Liver (tissue), 9 donors: Measurements from ENCODE around the gene CCDC80. TPM values are rescaled to one million over a fixed set of nuclear protein-coding genes. Genes with fewer than 3 reads are reported as not detected.

Experiments used
- DNase-seq: peaks from one replicate; pipeline ENCODE4 v3.0.0-alpha.2; 2017; ENCODE audit warnings: low spot score
- H3K27ac ChIP-seq, 2 donors: one replicate each; pipeline ENCODE4 v1.7.0; 2013; ENCODE audit warnings: inconsistent platforms in 2 of 2, low read length in 2 of 2, control low read depth in 1 of 2, low read depth in 1 of 2, mild to moderate bottlenecking in 1 of 2
- H3K27me3 ChIP-seq, 4 donors: one replicate each; pipeline versions ENCODE4 v1.6.1 to v1.7.0; 2013; ENCODE audit warnings: low read length in 3 of 4, inconsistent platforms in 1 of 4, mild to moderate bottlenecking in 1 of 4, moderate library complexity in 1 of 4; ENCODE audit not compliant: control insufficient read depth in 4 of 4, insufficient read depth in 4 of 4
- H3K36me3 ChIP-seq, 4 donors: one replicate each; pipeline versions ENCODE4 v1.6.1 to v1.7.0; 2013; ENCODE audit warnings: low read length in 3 of 4, mild to moderate bottlenecking in 3 of 4, low read depth in 1 of 4, moderate library complexity in 1 of 4; ENCODE audit not compliant: control insufficient read depth in 4 of 4, insufficient read depth in 3 of 4
- H3K4me1 ChIP-seq, 4 donors: one replicate each; pipeline versions ENCODE4 v1.6.1 to v1.7.0; 2013; ENCODE audit warnings: low read length in 3 of 4, mild to moderate bottlenecking in 3 of 4, moderate library complexity in 1 of 4; ENCODE audit not compliant: control insufficient read depth in 4 of 4, insufficient read depth in 4 of 4
- H3K4me3 ChIP-seq, 3 donors: one replicate each; pipeline versions ENCODE4 v1.6.1 to v1.7.0; 2013; ENCODE audit warnings: low read length in 3 of 3, control low read depth in 1 of 3, low read depth in 1 of 3, mild to moderate bottlenecking in 1 of 3
- H3K9ac ChIP-seq, 2 donors: one replicate each; pipeline ENCODE4 v1.7.0; 2013; ENCODE audit warnings: low read length in 2 of 2, mild to moderate bottlenecking in 2 of 2, moderate library complexity in 2 of 2, control low read depth in 1 of 2, low read depth in 1 of 2
- H3K9me3 ChIP-seq, 4 donors: one replicate each; pipeline versions ENCODE4 v1.6.1 to v1.7.0; 2013; ENCODE audit warnings: low read length in 3 of 4; ENCODE audit not compliant: control insufficient read depth in 4 of 4
- EGR1 ChIP-seq, 2 donors: IDR thresholded peaks; 2 replicates each; pipeline ENCODE4 v1.6.1; 2016 to 2018; ENCODE audit warnings: antibody characterized with exemption in 2 of 2, low read depth in 2 of 2
- FOXA1 ChIP-seq: IDR thresholded peaks from 2 replicates; pipeline ENCODE4 v1.6.1; 2016; ENCODE audit warnings: antibody characterized with exemption
- FOXA2 ChIP-seq: IDR thresholded peaks from 2 replicates; pipeline ENCODE4 v1.6.1; 2016; ENCODE audit warnings: antibody characterized with exemption
- GABPA ChIP-seq, 2 donors: IDR thresholded peaks in 1 of 2; conservative IDR thresholded peaks in 1 of 2; 2 replicates each; pipeline ENCODE4 v1.6.1; 2016; ENCODE audit warnings: antibody characterized with exemption in 2 of 2, mild to moderate bottlenecking in 1 of 2, moderate library complexity in 1 of 2
- HNF4A ChIP-seq, 2 donors: conservative IDR thresholded peaks; 2 replicates each; pipeline ENCODE4 v1.6.1; 2016; ENCODE audit warnings: antibody characterized with exemption in 2 of 2, mild to moderate bottlenecking in 2 of 2
- HNF4G ChIP-seq: IDR thresholded peaks from 2 replicates; pipeline ENCODE4 v1.6.1; 2016; ENCODE audit warnings: antibody characterized with exemption
- JUND ChIP-seq, 2 donors: IDR thresholded peaks; 2 replicates each; pipeline ENCODE4 v1.6.1; 2016; ENCODE audit warnings: antibody characterized with exemption in 2 of 2
- NR2F2 ChIP-seq: IDR thresholded peaks from 2 replicates; pipeline ENCODE4 v1.6.1; 2016; ENCODE audit warnings: antibody characterized with exemption
- RAD21 ChIP-seq, 2 donors: IDR thresholded peaks; 2 replicates each; pipeline ENCODE4 v1.6.1; 2016; ENCODE audit warnings: antibody characterized with exemption in 2 of 2, mild to moderate bottlenecking in 2 of 2
- RXRA ChIP-seq, 2 donors: IDR thresholded peaks; 2 replicates each; pipeline ENCODE4 v1.6.1; 2017 to 2018; ENCODE audit warnings: antibody characterized with exemption in 2 of 2, mild to moderate bottlenecking in 1 of 2
- SP1 ChIP-seq: IDR thresholded peaks from 2 replicates; pipeline ENCODE4 v1.6.1; 2018; ENCODE audit warnings: antibody characterized with exemption, mild to moderate bottlenecking
- TAF1 ChIP-seq: conservative IDR thresholded peaks from 2 replicates; pipeline ENCODE4 v1.6.1; 2016; ENCODE audit warnings: antibody characterized with exemption, mild to moderate bottlenecking
- YY1 ChIP-seq: IDR thresholded peaks from 2 replicates; pipeline ENCODE4 v1.6.1; 2016; ENCODE audit warnings: antibody characterized with exemption, mild to moderate bottlenecking
- WGBS: extraction: QIAGEN DNeasy Blood & Tissue Kit; methylation state at CpG from one replicate; pipeline ENCODE4 v1.1.7; 2013; 5-methylcytosine and 5-hydroxymethylcytosine counted together
- polyA plus RNA-seq, 2 donors: library from polyadenylated mRNA; stranded (reverse) in 1 of 2; unstranded in 1 of 2; fragments of 200-250 nt in 1 of 2; fragments of >200 nt in 1 of 2; fragmentation: Nextera tagmentation in 1 of 2; extraction: Ambion mirVana in 1 of 2; gene quantifications; one replicate each; pipeline versions ENCODE4 v1.2.1 to v1.2.3, GENCODE V29; 2013 to 2015
- total RNA-seq, 2 donors: library from RNA; depleted of rRNA; stranded (reverse); fragments of >200 nt; gene quantifications; one replicate each; pipeline ENCODE4 v1.2.3, GENCODE V29; 2014
- TF ChIP-seq, protein P1 (sequence below): fragments of 150-350 bp; IDR thresholded peaks from 2 replicates; pipeline ENCODE4 v1.5.1; 2017; ENCODE audit warnings: improper control_type of control experiment, low read depth, low read length; ENCODE audit not compliant: missing input control
- TF ChIP-seq, protein P2 (sequence below): IDR thresholded peaks from 2 replicates; pipeline ENCODE4 v1.6.1; 2016; ENCODE audit warnings: antibody characterized with exemption, mild to moderate bottlenecking
- TF ChIP-seq, protein P3 (sequence below): IDR thresholded peaks from 2 replicates; pipeline ENCODE4 v1.6.1; 2016; ENCODE audit warnings: antibody characterized with exemption
- TF ChIP-seq, protein P4 (sequence below): IDR thresholded peaks from 2 replicates; pipeline ENCODE4 v1.6.1; 2016; ENCODE audit warnings: antibody characterized with exemption
- donor health status: healthy.
- donor health status: healthy.
- donor health status: healthy.
- donor health status: healthy.
- donor health status: healthy.

Gene CCDC80
- total and polyA plus RNA-seq, 4 donors, result 0.17 to 2.1 (median 1.1) TPM

DNA sequence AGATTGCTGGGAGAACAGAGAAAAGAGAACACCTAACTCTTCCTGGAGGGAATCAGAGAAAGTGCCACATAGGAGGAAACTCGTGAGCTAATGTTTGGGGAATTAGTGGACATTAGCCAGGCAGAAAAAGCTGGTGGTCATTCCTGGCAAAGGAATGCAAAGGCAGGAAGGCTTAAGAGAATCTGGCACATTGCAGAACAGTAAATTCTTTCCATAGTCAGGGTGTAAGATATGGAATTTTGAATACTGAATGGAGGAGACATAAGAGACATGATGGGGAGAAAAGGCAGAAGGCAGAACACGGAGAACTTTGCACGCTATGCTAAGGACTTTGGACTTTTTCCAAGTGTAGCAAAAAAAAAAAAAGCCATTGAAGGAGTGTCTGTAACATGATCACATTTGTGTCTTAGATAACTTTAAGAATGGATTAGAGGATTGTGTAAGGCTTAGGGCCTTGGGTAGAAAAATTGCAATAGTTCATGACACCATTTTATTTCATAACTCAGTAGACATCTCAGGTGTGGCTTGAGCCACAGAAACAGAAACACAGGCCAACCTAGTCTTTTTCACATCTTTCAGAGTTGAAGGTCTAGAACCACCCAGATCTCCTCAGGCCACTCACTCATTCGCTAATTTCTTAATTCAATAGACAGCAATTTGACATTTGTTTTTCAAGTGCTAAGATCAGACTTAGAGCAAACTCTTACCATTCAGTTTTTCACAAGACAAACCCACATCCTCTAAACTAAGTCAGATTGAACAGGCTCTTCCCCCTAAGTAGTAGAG is 31.2 kb upstream of the CCDC80 start:
- H3K27ac ChIP-seq, result no peak overlapping the region
- WGBS, result 64% methylated on average over 4 of the region's 4 CpGs

DNA sequence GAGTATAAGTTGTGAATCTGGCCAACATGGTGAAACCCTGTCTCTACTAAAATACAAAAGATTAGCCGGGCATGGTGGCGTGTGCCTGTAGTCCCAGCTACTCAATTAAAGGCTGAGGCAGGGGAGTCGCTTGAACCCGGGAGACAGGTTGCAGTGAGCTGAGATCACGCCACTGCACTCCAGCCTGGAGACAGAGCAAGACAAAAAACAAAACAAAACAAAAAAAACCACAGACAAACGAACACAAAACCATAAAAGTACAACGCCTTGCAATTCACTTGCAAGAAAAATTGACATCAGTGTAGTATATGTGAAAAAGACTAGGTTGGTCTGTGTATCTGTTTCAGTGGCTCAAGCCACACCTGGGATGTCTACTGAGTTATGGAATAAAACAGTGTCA is 29.9 kb upstream of the CCDC80 start:
- TF ChIP-seq TAF1, result no peak
- TF ChIP-seq SP1, result no peak
- TF ChIP-seq, protein P1, sequence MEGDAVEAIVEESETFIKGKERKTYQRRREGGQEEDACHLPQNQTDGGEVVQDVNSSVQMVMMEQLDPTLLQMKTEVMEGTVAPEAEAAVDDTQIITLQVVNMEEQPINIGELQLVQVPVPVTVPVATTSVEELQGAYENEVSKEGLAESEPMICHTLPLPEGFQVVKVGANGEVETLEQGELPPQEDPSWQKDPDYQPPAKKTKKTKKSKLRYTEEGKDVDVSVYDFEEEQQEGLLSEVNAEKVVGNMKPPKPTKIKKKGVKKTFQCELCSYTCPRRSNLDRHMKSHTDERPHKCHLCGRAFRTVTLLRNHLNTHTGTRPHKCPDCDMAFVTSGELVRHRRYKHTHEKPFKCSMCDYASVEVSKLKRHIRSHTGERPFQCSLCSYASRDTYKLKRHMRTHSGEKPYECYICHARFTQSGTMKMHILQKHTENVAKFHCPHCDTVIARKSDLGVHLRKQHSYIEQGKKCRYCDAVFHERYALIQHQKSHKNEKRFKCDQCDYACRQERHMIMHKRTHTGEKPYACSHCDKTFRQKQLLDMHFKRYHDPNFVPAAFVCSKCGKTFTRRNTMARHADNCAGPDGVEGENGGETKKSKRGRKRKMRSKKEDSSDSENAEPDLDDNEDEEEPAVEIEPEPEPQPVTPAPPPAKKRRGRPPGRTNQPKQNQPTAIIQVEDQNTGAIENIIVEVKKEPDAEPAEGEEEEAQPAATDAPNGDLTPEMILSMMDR, result no peak
- TF ChIP-seq NR2F2, result no peak
- no peak for TF ChIP-seq EGR1 (IDR thresholded peaks at IDR 0.05; ENCODE audit: low read depth in 2 of 2)
- TF ChIP-seq GABPA (IDR thresholded peaks at IDR 0.05 in 1 of 2, conservative IDR thresholded peaks at IDR 0.05 in 1 of 2), result no peak
- no peak for TF ChIP-seq YY1
- TF ChIP-seq RAD21 (IDR thresholded peaks at IDR 0.05), result no peak
- Histone ChIP-seq H3K9ac (no peak overlapping the region), H3K4me3 (no peak overlapping the region), H3K36me3 (no peaks in the 10 kb centered on the region), H3K9me3 (no peaks in the 10 kb centered on the region), H3K27me3 (peaks cover 0 to 7% (median 1%) of the 10 kb centered on the region in 4 donors), H3K27ac (no peak overlapping the region), H3K4me1 (no peaks in the 10 kb centered on the region)
- no peak for DNase-seq
- WGBS, result 78% methylated on average over 7 of the region's 7 CpGs

More for the DNA sequence above, 31.2 kb upstream of the CCDC80 start:
- no peaks in the 10 kb centered on the region for H3K9me3 ChIP-seq
- no peaks in the 10 kb centered on the region for H3K4me1 ChIP-seq
- no peak for TF ChIP-seq FOXA2
- H3K27me3 ChIP-seq, result peaks cover 0 to 5% (median 1%) of the 10 kb centered on the region in 4 donors
- DNase-seq, result no peak
- H3K36me3 ChIP-seq, result no peaks in the 10 kb centered on the region
- H3K4me3 ChIP-seq, result no peak overlapping the region
- no peak overlapping the region for H3K9ac ChIP-seq

DNA sequence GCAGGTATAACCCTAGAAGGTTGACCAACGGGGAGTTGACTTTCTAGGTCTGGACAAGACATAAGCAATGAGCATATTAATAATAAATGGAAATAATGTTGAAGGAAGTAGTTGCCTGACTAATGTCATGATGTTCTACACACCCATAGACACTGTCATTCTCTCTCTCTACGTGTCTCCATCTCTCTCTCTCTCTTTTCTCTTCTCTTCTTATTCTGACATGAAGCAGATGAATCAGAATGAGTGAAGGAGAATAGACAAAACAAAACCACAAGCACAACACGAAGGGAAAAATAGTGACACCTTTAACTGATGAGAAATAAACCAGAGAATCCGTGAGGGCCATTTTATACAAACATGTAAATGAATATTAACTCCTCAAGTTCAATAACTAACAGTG is 26.7 kb upstream of the CCDC80 start:
- H3K27ac ChIP-seq, result no peak overlapping the region
- WGBS, result 59% methylated on average over 4 of the region's 4 CpGs
- TF ChIP-seq YY1, result no peak
- TF ChIP-seq TAF1, result no peak
- no peak for TF ChIP-seq EGR1 (IDR thresholded peaks at IDR 0.05; ENCODE audit: low read depth in 2 of 2)
- TF ChIP-seq NR2F2, result no peak
- no peak for TF ChIP-seq FOXA1
- TF ChIP-seq, protein P2, sequence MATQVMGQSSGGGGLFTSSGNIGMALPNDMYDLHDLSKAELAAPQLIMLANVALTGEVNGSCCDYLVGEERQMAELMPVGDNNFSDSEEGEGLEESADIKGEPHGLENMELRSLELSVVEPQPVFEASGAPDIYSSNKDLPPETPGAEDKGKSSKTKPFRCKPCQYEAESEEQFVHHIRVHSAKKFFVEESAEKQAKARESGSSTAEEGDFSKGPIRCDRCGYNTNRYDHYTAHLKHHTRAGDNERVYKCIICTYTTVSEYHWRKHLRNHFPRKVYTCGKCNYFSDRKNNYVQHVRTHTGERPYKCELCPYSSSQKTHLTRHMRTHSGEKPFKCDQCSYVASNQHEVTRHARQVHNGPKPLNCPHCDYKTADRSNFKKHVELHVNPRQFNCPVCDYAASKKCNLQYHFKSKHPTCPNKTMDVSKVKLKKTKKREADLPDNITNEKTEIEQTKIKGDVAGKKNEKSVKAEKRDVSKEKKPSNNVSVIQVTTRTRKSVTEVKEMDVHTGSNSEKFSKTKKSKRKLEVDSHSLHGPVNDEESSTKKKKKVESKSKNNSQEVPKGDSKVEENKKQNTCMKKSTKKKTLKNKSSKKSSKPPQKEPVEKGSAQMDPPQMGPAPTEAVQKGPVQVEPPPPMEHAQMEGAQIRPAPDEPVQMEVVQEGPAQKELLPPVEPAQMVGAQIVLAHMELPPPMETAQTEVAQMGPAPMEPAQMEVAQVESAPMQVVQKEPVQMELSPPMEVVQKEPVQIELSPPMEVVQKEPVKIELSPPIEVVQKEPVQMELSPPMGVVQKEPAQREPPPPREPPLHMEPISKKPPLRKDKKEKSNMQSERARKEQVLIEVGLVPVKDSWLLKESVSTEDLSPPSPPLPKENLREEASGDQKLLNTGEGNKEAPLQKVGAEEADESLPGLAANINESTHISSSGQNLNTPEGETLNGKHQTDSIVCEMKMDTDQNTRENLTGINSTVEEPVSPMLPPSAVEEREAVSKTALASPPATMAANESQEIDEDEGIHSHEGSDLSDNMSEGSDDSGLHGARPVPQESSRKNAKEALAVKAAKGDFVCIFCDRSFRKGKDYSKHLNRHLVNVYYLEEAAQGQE, result no peak
- TF ChIP-seq RAD21 (IDR thresholded peaks at IDR 0.05), result no peak
- TF ChIP-seq, protein P1, result no peak
- no peak for TF ChIP-seq FOXA2
- TF ChIP-seq GABPA (IDR thresholded peaks at IDR 0.05 in 1 of 2, conservative IDR thresholded peaks at IDR 0.05 in 1 of 2), result no peak
- TF ChIP-seq, protein P3, sequence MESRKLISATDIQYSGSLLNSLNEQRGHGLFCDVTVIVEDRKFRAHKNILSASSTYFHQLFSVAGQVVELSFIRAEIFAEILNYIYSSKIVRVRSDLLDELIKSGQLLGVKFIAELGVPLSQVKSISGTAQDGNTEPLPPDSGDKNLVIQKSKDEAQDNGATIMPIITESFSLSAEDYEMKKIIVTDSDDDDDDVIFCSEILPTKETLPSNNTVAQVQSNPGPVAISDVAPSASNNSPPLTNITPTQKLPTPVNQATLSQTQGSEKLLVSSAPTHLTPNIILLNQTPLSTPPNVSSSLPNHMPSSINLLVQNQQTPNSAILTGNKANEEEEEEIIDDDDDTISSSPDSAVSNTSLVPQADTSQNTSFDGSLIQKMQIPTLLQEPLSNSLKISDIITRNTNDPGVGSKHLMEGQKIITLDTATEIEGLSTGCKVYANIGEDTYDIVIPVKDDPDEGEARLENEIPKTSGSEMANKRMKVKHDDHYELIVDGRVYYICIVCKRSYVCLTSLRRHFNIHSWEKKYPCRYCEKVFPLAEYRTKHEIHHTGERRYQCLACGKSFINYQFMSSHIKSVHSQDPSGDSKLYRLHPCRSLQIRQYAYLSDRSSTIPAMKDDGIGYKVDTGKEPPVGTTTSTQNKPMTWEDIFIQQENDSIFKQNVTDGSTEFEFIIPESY, result no peak
- no peak for TF ChIP-seq JUND (IDR thresholded peaks at IDR 0.05)
- TF ChIP-seq HNF4G, result no peak
- no peak for TF ChIP-seq HNF4A (conservative IDR thresholded peaks at IDR 0.05)
- no peak for TF ChIP-seq SP1
- TF ChIP-seq, protein P4, sequence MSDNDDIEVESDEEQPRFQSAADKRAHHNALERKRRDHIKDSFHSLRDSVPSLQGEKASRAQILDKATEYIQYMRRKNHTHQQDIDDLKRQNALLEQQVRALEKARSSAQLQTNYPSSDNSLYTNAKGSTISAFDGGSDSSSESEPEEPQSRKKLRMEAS, result no peak
- TF ChIP-seq RXRA (IDR thresholded peaks at IDR 0.05), result no peak

More for the DNA sequence above, 26.7 kb upstream of the CCDC80 start:
- no peaks in the 10 kb centered on the region for H3K4me1 ChIP-seq
- H3K9me3 ChIP-seq, result no peaks in the 10 kb centered on the region
- H3K9ac ChIP-seq, result no peak overlapping the region
- no peak for DNase-seq
- peaks cover 0 to 7% (median under 1%) of the 10 kb centered on the region in 4 donors for H3K27me3 ChIP-seq
- no peak overlapping the region for H3K4me3 ChIP-seq
- H3K36me3 ChIP-seq, result no peaks in the 10 kb centered on the region
